OCI-LY7 (cell line): ENCODE results near the gene VGLL3. TPM values are rescaled to one million over a fixed set of nuclear protein-coding genes. Genes with fewer than 3 reads are reported as not detected.

Source experiments
- BruUV-seq: library from RNA; stranded (reverse); fragments of 400-500 nt; replicated peaks from 2 replicates; lab custom pipeline; 2021; lab: Mats Ljungman, UMichigan
- CTCF ChIA-PET: fragments of 300-600 bp; sonication (Branson Sonifier 250); formaldehyde crosslinking; loops from one replicate; lab custom pipeline; 2022; ENCODE audit warnings: antibody characterized with exemption; ENCODE audit not compliant: unreplicated experiment; lab: Charles Lee
- POLR2A ChIA-PET: fragments of 300-600 bp; sonication (Branson Sonifier 250); formaldehyde crosslinking; loops from one replicate; lab custom pipeline; 2022; ENCODE audit warnings: antibody characterized with exemption; lab: Charles Lee
- DNase-seq: peaks from one replicate; pipeline ENCODE4 v3.0.0-alpha.2; 2015; ENCODE audit warnings: low spot score
- H2AFZ ChIP-seq: fragments of 200-600 bp; sonication (generic), shearing (Covaris generic); 2 replicates; pipeline ENCODE4 v1.6.1; 2014; ENCODE audit warnings: mild to moderate bottlenecking, antibody characterized with exemption, low read length, moderate library complexity
- H3K27ac ChIP-seq: fragments of 200-600 bp; sonication (generic); 2 replicates; pipeline ENCODE4 v1.5.1; 2014; ENCODE audit warnings: mixed run types, low read depth, mild to moderate bottlenecking, moderate library complexity, low read length, inconsistent platforms; ENCODE audit not compliant: poor library complexity, severe bottlenecking
- H3K36me3 ChIP-seq: fragments of 200-600 bp; sonication (generic); 2 replicates; pipeline ENCODE4 v1.6.1; 2014; ENCODE audit warnings: mild to moderate bottlenecking, antibody characterized with exemption, low read length, moderate library complexity, mixed read lengths; ENCODE audit not compliant: insufficient read depth
- H3K4me1 ChIP-seq: fragments of 200-600 bp; sonication (generic); 2 replicates; pipeline ENCODE4 v1.5.1; 2014; ENCODE audit warnings: mild to moderate bottlenecking, low read length; ENCODE audit not compliant: insufficient read depth, poor library complexity, severe bottlenecking
- H3K4me2 ChIP-seq: fragments of 200-600 bp; sonication (generic); 2 replicates; pipeline ENCODE4 v1.6.1; 2014; ENCODE audit warnings: mild to moderate bottlenecking, low read length
- H3K4me3 ChIP-seq: fragments of 200-600 bp; sonication (generic); 2 replicates; pipeline ENCODE4 v1.5.1; 2014; ENCODE audit warnings: mild to moderate bottlenecking, low read depth, low read length; ENCODE audit not compliant: poor library complexity, severe bottlenecking
- H3K79me2 ChIP-seq: fragments of 200-600 bp; sonication (generic); 2 replicates; pipeline ENCODE4 v1.6.1; 2016; ENCODE audit warnings: low read depth, mild to moderate bottlenecking, low read length, moderate library complexity, mixed read lengths; ENCODE audit not compliant: insufficient read depth
- H3K9me2 ChIP-seq: fragments of 200-600 bp; sonication (generic); 2 replicates; pipeline ENCODE4 v1.6.1; 2016; ENCODE audit warnings: mild to moderate bottlenecking, low read length, mixed read lengths; ENCODE audit not compliant: insufficient read depth
- H3K9me3 ChIP-seq: fragments of 200-600 bp; sonication (generic); 2 replicates; pipeline ENCODE4 v1.6.1; 2014; ENCODE audit warnings: mild to moderate bottlenecking, mixed run types, low read length, mixed read lengths
- H4K20me1 ChIP-seq: fragments of 200-600 bp; sonication (generic); 2 replicates; pipeline ENCODE4 v1.6.1; 2014; ENCODE audit warnings: mild to moderate bottlenecking, antibody characterized with exemption, low read length, moderate library complexity, mixed read lengths; ENCODE audit not compliant: insufficient read depth
- EZH2phosphoT487 ChIP-seq: fragments of 200-600 bp; sonication (generic); IDR thresholded peaks from 2 replicates; pipeline ENCODE4 v1.6.1; 2018; ENCODE audit warnings: low read depth, borderline replicate concordance, mild to moderate bottlenecking, mixed run types, antibody characterized with exemption, low read length, moderate library complexity, mixed read lengths
- intact Hi-C: fragments of 100-400 bp; cut with micrococcal nuclease; formaldehyde crosslinking; loops from one replicate; pipeline ENCODE4 v1.10.0; 2022; ENCODE audit not compliant: unreplicated experiment
- total RNA-seq, 2 experiments: library from RNA; depleted of rRNA in 1 of 2; stranded (reverse); fragments of >200 nt in 1 of 2; shearing (Covaris generic) in 1 of 2; gene quantifications; 2 replicates each; pipeline ENCODE4 v1.2.3, GENCODE V29; 2014 to 2022
- TF ChIP-seq, protein P1 (sequence below): fragments of 200-600 bp; sonication (generic); conservative IDR thresholded peaks from 2 replicates; pipeline ENCODE4 v1.5.1; 2014; ENCODE audit warnings: mild to moderate bottlenecking, antibody characterized with exemption, low read length, moderate library complexity, mixed read lengths

VGLL3 gene
- total RNA-seq, 2 experiments from 2014 or later: not detected

DNA sequence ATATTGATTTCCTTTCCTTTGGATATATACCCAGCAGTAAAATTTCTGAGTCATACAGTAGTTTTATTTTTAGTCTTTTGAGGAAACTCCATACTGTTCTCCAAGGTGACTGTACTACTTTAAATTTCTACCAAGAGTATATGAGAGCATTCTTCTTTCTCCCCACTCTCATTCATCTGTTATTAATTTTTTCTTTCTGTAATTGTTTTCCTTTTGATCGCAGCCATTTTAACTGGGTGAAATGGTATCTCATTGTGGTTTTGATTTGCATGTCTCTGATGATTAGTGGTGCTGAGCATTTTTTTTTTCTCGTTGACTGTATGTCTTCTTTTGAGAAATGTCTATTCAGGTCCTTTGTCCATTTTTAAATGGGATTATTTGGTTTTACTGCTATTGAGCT is 18.3 kb upstream of the VGLL3 start:
- H3K79me2 ChIP-seq: no peaks in the 10 kb centered on the region
- no TSS peak for BruUV-seq
- no peak overlapping the region for H2AFZ ChIP-seq
- no peaks in the 10 kb centered on the region for H3K4me1 ChIP-seq
- ChIA-PET CTCF (no interaction called here), POLR2A (no interaction called here)
- no peaks in the 10 kb centered on the region for H4K20me1 ChIP-seq
- TF ChIP-seq, protein P1, sequence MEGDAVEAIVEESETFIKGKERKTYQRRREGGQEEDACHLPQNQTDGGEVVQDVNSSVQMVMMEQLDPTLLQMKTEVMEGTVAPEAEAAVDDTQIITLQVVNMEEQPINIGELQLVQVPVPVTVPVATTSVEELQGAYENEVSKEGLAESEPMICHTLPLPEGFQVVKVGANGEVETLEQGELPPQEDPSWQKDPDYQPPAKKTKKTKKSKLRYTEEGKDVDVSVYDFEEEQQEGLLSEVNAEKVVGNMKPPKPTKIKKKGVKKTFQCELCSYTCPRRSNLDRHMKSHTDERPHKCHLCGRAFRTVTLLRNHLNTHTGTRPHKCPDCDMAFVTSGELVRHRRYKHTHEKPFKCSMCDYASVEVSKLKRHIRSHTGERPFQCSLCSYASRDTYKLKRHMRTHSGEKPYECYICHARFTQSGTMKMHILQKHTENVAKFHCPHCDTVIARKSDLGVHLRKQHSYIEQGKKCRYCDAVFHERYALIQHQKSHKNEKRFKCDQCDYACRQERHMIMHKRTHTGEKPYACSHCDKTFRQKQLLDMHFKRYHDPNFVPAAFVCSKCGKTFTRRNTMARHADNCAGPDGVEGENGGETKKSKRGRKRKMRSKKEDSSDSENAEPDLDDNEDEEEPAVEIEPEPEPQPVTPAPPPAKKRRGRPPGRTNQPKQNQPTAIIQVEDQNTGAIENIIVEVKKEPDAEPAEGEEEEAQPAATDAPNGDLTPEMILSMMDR: no peak
- no peak for TF ChIP-seq EZH2phosphoT487
- DNase-seq: no peak
- H3K27ac ChIP-seq: no peak overlapping the region
- H3K4me3 ChIP-seq: no peak overlapping the region
- H3K9me3 ChIP-seq: no peaks in the 10 kb centered on the region
- no peaks in the 10 kb centered on the region; the same call in 1 of the 2 replicates for H3K9me2 ChIP-seq
- H3K4me2 ChIP-seq: no peak overlapping the region
- no peaks in the 10 kb centered on the region for H3K36me3 ChIP-seq
- intact Hi-C loops: no loop called here

DNA sequence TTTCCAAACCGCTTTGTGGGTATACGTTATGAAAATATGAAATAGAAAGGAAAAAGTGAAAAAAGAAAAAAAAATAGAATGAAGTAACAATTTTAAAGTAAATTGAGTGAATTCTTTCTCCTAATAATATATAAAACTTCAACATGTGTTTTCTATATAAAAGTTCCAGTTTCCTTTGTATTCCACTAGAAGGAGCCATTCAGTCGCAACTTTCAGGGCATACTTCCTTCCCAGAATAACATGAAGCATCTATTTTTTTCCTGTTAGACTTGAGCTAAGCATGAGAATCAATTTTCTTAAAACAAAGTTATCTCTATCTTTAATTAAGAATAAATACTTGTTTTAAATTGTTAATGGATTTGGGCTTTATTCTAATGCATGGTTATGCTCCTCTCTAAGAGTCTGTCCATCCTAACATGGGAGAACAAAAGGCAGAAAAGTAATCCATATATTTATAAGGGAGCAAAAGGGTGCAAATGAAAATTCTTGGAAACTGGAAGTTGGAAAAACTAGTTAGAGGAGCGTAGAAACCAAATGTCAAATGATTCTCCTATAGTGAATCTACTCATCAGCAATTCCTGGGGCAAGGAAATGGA is 16.0 kb upstream of the VGLL3 start:
- no peak for TF ChIP-seq EZH2phosphoT487
- TF ChIP-seq, protein P1: peak; percentile 58
- no peaks in the 10 kb centered on the region for H3K4me1 ChIP-seq
- no peak overlapping the region for H3K27ac ChIP-seq
- H2AFZ ChIP-seq: no peak overlapping the region
- H4K20me1 ChIP-seq: no peaks in the 10 kb centered on the region
- intact Hi-C loops: no loop called here
- POLR2A ChIA-PET: interaction anchor here (0.7 kb wide), 2 partner anchors 109 to 270 kb away, joined by 3 to 5 read pairs; no protein-coding TSS in a partner anchor
- H3K9me3 ChIP-seq: no peaks in the 10 kb centered on the region
- no TSS peak for BruUV-seq
- no peak overlapping the region for H3K4me2 ChIP-seq
- no peaks in the 10 kb centered on the region for H3K36me3 ChIP-seq
- CTCF ChIA-PET: no interaction called here
- no peak overlapping the region for H3K4me3 ChIP-seq
- H3K79me2 ChIP-seq: no peaks in the 10 kb centered on the region
- no peaks in the 10 kb centered on the region; the same call in 1 of the 2 replicates for H3K9me2 ChIP-seq
- no peak for DNase-seq

DNA sequence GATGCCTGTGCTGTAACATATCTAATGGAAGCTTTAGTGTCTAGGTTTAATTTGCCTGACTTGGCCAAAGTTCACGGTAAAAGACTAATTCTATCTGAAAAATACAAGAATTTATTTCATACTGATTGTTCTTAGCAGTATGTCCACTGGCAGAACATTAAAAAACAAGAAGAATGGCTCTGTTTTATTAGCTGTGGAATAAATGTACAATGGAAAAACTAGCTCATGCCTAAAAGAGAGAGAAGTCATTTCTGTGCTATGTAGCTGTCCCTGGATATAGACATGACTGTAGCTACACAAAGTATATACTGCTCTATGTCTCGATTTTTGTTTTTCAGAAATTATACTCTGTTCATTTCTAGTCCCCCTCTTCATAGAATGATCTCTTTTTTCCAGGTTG is 13.9 kb upstream of the VGLL3 start:
- TF ChIP-seq, protein P1: no peak
- TF ChIP-seq EZH2phosphoT487: no peak
- no peaks in the 10 kb centered on the region for H4K20me1 ChIP-seq
- intact Hi-C loops: no loop called here
- H3K36me3 ChIP-seq: no peaks in the 10 kb centered on the region
- no peak overlapping the region for H3K27ac ChIP-seq
- DNase-seq: no peak
- ChIA-PET CTCF (no interaction called here), POLR2A (no interaction called here)
- no TSS peak for BruUV-seq
- no peaks in the 10 kb centered on the region; the same call in 1 of the 2 replicates for H3K9me2 ChIP-seq
- H3K4me3 ChIP-seq: no peak overlapping the region
- no peak overlapping the region for H2AFZ ChIP-seq
- no peaks in the 10 kb centered on the region for H3K4me1 ChIP-seq
- H3K4me2 ChIP-seq: no peak overlapping the region
- no peaks in the 10 kb centered on the region for H3K9me3 ChIP-seq
- H3K79me2 ChIP-seq: no peaks in the 10 kb centered on the region
